A673 (cell line): ENCODE results near the gene DAPL1.

Experiments
- CTCF ChIP-seq: fragments of 300-800, 200-600 bp; sonication (generic); conservative IDR thresholded peaks from 2 replicates; pipeline ENCODE4 v1.5.1; 2017; ENCODE audit warnings: low read depth, mild to moderate bottlenecking, antibody characterized with exemption, low read length, moderate library complexity, mixed read lengths
- EZH2 ChIP-seq: fragments of 200-600 bp; sonication (generic); IDR thresholded peaks from 2 replicates; pipeline ENCODE4 v1.6.1; 2017; ENCODE audit warnings: borderline replicate concordance, low read depth, mild to moderate bottlenecking, mixed read lengths, antibody characterized with exemption, low read length; ENCODE audit not compliant: poor library complexity, severe bottlenecking

- TF ChIP-seq CTCF (no peak), EZH2 (no peak)
Measured at GRCh38 chr2:158756976-158757375, 38.1 kb upstream of the DAPL1 start.
